ENCODE measurements around the gene FSHR. TPM values are rescaled to one million over a fixed set of nuclear protein-coding genes. Genes with fewer than 3 reads are reported as not detected.
A peak's percentile ranks its signal among the peaks of the same experiment; 100 is the strongest.

Gene FSHR
- total RNA-seq, 1 experiment from 2014 or later = not detected

GRCh38 chr2:48941456-48941855 lies 212.9 kb downstream of the FSHR start:
- Histone ChIP-seq H3K27ac (ENCODE audit: low read depth, low read length, poor library complexity, severe bottlenecking) (no peak overlapping the region), H3K36me3 (ENCODE audit: insufficient read depth, low read length, poor library complexity, severe bottlenecking) (no peaks in the 10 kb centered on the region), H3K9me3 (ENCODE audit: low read depth, low read length, poor library complexity, severe bottlenecking) (no peaks in the 10 kb centered on the region), H3K27me3 (replicated peaks; ENCODE audit: insufficient read depth, low read depth, low read length, poor library complexity) (no peaks in the 10 kb centered on the region), H3K4me3 (ENCODE audit: low read depth, low read length, poor library complexity, severe bottlenecking) (no peak overlapping the region), H3K4me1 (ENCODE audit: insufficient read depth, low read length, poor library complexity, severe bottlenecking) (peaks cover 23% of the 10 kb centered on the region)
- no TSS peak for BruUV-seq (replicated peaks)
- ChIA-PET CTCF (interaction anchor here (0.6 kb wide), 1 partner anchor 33 kb away, joined by 5 read pairs; no protein-coding TSS in a partner anchor), POLR2A (ENCODE audit: low non-redundant PET) (no interaction called here)
- intact Hi-C loops (cut with micrococcal nuclease; ENCODE audit: unreplicated experiment) = loop anchor here (10.0 kb wide), 2 partner anchors 317 to 553 kb away; no protein-coding TSS in a partner anchor
- no peak for DNase-seq (ENCODE audit: low spot score)
- TF ChIP-seq EZH2 (IDR thresholded peaks at IDR 0.05; ENCODE audit: borderline replicate concordance, low read depth, low read length, poor library complexity, severe bottlenecking) = no peak
- TF ChIP-seq, protein P1, sequence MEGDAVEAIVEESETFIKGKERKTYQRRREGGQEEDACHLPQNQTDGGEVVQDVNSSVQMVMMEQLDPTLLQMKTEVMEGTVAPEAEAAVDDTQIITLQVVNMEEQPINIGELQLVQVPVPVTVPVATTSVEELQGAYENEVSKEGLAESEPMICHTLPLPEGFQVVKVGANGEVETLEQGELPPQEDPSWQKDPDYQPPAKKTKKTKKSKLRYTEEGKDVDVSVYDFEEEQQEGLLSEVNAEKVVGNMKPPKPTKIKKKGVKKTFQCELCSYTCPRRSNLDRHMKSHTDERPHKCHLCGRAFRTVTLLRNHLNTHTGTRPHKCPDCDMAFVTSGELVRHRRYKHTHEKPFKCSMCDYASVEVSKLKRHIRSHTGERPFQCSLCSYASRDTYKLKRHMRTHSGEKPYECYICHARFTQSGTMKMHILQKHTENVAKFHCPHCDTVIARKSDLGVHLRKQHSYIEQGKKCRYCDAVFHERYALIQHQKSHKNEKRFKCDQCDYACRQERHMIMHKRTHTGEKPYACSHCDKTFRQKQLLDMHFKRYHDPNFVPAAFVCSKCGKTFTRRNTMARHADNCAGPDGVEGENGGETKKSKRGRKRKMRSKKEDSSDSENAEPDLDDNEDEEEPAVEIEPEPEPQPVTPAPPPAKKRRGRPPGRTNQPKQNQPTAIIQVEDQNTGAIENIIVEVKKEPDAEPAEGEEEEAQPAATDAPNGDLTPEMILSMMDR (conservative IDR thresholded peaks at IDR 0.05; ENCODE audit: low read depth, low read length) = no peak

DNA sequence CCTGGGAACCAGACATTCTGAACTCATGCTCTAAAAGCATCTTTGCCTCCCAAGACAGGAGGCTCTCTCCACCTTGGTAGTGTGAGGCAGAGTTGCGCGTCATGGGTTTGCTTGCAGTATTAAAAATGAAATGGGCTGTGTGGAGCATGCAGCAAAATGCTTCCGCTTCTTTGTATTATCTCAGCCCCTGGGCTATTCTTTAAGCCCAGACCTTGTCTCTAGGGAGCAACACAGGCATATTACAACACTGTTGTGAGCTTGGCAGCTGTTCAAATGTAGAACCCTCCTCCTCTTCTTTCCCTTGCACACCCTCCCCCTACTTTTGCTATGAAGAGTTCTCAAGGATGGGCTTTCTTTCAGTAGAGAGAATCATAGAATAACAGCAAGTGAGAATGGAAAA lies 213.7 kb downstream of the FSHR start:
- Histone ChIP-seq H3K9me3 (ENCODE audit: low read depth, low read length, poor library complexity, severe bottlenecking) (no peaks in the 10 kb centered on the region), H3K36me3 (ENCODE audit: insufficient read depth, low read length, poor library complexity, severe bottlenecking) (no peaks in the 10 kb centered on the region), H3K4me1 (ENCODE audit: insufficient read depth, low read length, poor library complexity, severe bottlenecking) (peaks cover 23% of the 10 kb centered on the region), H3K27me3 (replicated peaks; ENCODE audit: insufficient read depth, low read depth, low read length, poor library complexity) (no peaks in the 10 kb centered on the region), H3K4me3 (ENCODE audit: low read depth, low read length, poor library complexity, severe bottlenecking) (no peak overlapping the region), H3K27ac (ENCODE audit: low read depth, low read length, poor library complexity, severe bottlenecking) (no peak overlapping the region)
- intact Hi-C loops (cut with micrococcal nuclease; ENCODE audit: unreplicated experiment) = loop anchor here (10.0 kb wide), 2 partner anchors 316 to 554 kb away; no protein-coding TSS in a partner anchor
- ChIA-PET POLR2A (ENCODE audit: low non-redundant PET) (no interaction called here), CTCF (no interaction called here)
- TF ChIP-seq, protein P1 (conservative IDR thresholded peaks at IDR 0.05; ENCODE audit: low read depth, low read length) = no peak
- BruUV-seq (replicated peaks) = no TSS peak
- peak; percentile 96 for DNase-seq (ENCODE audit: low spot score)

GRCh38 chr2:48939232-48939631 lies 215.1 kb downstream of the FSHR start:
- peaks cover 23% of the 10 kb centered on the region for H3K4me1 ChIP-seq (ENCODE audit: insufficient read depth, low read length, poor library complexity, severe bottlenecking)
- no peaks in the 10 kb centered on the region for H3K27me3 ChIP-seq (replicated peaks; ENCODE audit: insufficient read depth, low read depth, low read length, poor library complexity)
- no peak overlapping the region for H3K4me3 ChIP-seq (ENCODE audit: low read depth, low read length, poor library complexity, severe bottlenecking)
- no peaks in the 10 kb centered on the region for H3K9me3 ChIP-seq (ENCODE audit: low read depth, low read length, poor library complexity, severe bottlenecking)
- H3K27ac ChIP-seq (ENCODE audit: low read depth, low read length, poor library complexity, severe bottlenecking) = no peak overlapping the region
- TF ChIP-seq EZH2 (IDR thresholded peaks at IDR 0.05; ENCODE audit: borderline replicate concordance, low read depth, low read length, poor library complexity, severe bottlenecking) = no peak
- TF ChIP-seq, protein P1 (conservative IDR thresholded peaks at IDR 0.05; ENCODE audit: low read depth, low read length) = no peak
- intact Hi-C loops (cut with micrococcal nuclease; ENCODE audit: unreplicated experiment) = no loop called here
- ChIA-PET POLR2A (ENCODE audit: low non-redundant PET) (no interaction called here), CTCF (no interaction called here)
- no peak for DNase-seq (ENCODE audit: low spot score)
- no peaks in the 10 kb centered on the region for H3K36me3 ChIP-seq (ENCODE audit: insufficient read depth, low read length, poor library complexity, severe bottlenecking)
- no TSS peak for BruUV-seq (replicated peaks)

Measured in A673 (cell line).